ENCODE measurements around the gene TRERF1.

Gene TRERF1

DNA sequence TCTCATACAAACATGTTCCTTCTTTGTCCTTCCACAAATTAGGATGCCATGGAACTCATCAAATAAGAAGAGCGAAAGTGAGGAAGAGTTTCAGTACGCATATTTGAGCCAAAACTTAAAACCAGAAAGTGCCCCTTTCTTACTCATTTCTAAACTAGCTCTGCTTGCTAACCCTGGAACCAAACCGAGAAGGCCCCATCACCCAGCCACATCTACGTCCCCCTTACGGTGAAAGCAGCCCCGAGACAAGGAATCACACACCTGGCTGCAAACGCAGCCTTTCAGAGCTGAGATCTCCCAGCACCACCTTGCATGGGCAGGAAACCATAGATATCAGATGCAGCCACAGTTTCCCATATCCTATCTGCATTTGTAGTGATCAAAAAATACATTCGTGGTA is 28.5 kb downstream of the TRERF1 start:
- H3K4me3 ChIP-seq: no peak overlapping the region
- no peak for DNase-seq (ENCODE audit: low spot score)
- TF ChIP-seq, protein P1, sequence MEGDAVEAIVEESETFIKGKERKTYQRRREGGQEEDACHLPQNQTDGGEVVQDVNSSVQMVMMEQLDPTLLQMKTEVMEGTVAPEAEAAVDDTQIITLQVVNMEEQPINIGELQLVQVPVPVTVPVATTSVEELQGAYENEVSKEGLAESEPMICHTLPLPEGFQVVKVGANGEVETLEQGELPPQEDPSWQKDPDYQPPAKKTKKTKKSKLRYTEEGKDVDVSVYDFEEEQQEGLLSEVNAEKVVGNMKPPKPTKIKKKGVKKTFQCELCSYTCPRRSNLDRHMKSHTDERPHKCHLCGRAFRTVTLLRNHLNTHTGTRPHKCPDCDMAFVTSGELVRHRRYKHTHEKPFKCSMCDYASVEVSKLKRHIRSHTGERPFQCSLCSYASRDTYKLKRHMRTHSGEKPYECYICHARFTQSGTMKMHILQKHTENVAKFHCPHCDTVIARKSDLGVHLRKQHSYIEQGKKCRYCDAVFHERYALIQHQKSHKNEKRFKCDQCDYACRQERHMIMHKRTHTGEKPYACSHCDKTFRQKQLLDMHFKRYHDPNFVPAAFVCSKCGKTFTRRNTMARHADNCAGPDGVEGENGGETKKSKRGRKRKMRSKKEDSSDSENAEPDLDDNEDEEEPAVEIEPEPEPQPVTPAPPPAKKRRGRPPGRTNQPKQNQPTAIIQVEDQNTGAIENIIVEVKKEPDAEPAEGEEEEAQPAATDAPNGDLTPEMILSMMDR (IDR thresholded peaks at IDR 0.05): no peak
- H3K27ac ChIP-seq: no peak overlapping the region

DNA sequence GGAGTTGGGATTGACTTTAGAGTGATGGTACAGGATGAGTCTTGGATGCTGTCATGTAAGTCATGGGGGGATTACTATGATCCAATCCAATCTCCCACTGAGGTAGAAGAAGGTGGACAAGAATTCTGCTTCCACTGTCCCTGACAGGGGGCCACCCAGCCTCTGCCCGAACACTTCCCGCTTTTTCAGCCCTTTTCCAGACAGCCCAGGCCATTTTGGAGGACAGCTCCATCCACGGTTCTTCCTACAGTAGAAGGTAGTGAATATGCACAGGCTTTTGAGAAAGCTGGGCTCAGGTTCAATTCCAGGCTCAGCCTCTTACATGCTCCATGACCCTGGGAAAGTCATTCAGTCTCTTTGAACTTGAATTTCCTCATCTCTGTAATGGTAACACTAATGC is 31.0 kb downstream of the TRERF1 start:
- no peak for DNase-seq (ENCODE audit: low spot score)
- H3K27ac ChIP-seq: no peak overlapping the region
- no peak overlapping the region for H3K4me3 ChIP-seq
- TF ChIP-seq, protein P1 (IDR thresholded peaks at IDR 0.05): no peak

DNA sequence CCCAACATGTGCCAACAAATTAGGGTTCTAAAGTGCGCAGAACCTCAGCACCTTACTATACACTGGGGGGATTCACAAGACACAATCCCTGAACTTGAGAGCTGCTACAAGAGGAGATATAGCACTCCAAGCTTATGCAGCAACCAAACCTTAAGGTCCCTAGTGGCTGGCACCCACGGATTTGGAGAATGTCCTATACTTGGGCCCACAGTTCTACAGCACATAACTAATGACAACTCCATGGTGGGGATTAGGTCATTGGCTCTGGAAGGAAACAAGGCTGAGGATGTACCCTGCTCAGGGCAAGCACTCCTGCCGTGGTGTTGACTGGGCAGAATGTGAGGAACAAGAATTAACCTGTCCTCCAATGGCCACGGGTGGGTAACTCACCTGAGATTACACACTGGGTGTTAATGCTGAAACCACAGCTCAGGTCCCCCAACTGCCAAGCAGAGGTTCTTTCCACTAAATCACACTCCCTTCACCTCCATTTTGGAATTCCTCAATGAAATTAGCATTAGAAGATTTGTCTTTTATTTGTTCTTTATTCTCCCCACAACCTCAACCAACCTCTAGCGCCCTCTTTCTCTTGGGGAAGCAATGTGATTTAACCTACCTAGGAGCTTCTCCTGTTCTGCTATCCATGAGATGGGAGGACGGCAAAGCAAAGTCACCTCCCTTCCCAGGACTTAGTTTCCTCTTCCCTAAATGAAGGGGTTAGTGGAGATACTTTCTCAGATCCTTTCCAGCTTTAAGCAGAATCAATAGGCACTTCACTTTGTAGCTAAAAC is 32.0 kb downstream of the TRERF1 start:
- TF ChIP-seq, protein P1 (IDR thresholded peaks at IDR 0.05): no peak
- DNase-seq (ENCODE audit: low spot score): no peak
- Histone ChIP-seq H3K27ac (no peak overlapping the region), H3K4me3 (no peak overlapping the region)

DNA sequence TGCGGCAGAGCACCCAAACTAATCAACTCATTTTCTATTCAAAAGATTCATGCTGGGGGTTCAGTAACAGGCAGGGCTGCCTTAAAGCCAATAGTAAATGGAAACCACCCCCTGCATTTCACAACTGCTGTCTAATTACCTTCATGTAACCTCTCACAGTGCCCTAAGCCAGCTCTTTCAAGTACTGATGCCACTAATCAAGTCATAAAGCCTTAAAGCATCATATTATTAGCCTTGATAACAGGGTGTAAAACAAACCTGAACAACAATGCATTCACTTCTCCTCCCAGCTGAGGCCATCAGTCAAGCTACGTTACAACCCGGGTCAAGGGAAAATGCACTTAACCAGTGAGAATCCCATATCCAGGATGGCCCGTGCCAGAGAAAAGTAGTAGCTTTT is 33.0 kb downstream of the TRERF1 start:
- DNase-seq (ENCODE audit: low spot score): no peak
- H3K27ac ChIP-seq: no peak overlapping the region
- TF ChIP-seq, protein P1 (IDR thresholded peaks at IDR 0.05): no peak

DNA sequence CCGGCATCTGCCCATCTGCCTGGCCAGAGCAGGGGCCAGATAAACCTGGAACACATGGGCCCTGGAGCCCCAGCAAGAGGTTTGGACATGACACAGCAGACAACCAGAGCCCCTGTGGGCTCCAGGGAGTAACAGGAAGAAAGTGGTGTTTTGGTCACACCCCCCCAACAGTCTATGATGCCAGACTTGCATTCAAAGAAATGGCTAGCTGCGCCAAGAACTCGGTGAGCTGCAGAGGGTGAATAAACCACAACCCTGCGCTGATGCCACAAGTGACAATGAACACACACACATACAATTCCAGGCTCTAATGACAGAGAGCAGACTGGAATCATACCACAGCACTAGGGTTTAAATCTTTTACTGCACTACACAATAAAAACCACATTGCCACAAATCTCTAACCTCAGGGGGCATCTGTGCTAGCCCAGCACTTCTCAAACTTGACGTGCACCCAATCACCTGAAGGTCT is 34.0 kb downstream of the TRERF1 start:
- TF ChIP-seq, protein P1 (IDR thresholded peaks at IDR 0.05): no peak
- Histone ChIP-seq H3K27ac (no peak overlapping the region), H3K4me3 (no peak overlapping the region)
- DNase-seq (ENCODE audit: low spot score): no peak

More for the DNA sequence above, 33.0 kb downstream of the TRERF1 start:
- no peak overlapping the region for H3K4me3 ChIP-seq

DNA sequence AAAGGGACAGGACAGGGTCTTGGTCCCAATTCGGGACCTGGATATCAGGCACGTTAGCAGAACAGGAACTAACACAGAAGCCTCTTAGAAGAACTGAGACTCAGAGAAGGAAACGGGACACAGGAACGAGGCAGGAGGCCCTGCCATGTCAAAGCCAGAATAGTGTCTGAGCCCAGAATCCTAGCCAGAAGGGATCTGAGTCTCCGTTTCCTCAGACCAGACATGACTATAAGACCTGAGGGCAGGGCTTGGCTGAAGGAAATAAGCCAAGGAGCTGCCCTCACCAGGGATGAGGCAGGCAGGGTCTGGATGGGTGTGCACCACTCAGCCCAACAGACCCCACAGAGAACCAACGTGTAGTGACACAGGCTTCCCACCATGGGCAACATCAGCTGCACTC is 40.3 kb downstream of the TRERF1 start:
- H3K4me3 ChIP-seq: no peak overlapping the region
- DNase-seq (ENCODE audit: low spot score): no peak
- TF ChIP-seq, protein P1 (IDR thresholded peaks at IDR 0.05): no peak
- H3K27ac ChIP-seq: no peak overlapping the region

DNA sequence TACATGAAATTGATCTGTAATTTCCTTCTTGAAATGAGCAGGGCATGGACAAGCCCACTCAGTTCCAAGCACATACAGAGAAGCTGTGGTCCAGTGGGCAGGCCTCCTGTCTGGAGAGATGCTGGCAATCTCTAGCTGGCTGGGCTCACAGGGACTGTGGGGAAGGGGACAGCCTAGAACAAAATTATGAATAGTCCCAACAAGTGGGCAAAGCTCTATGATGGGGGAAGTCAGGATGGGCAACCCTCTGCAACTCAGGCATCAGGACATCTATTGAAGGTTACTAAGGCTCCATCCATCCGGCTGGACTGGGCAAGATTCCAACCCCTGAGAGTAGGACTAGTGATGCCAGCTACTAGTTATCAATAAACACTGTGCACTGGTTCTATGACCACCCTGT is 40.9 kb downstream of the TRERF1 start:
- TF ChIP-seq, protein P1 (IDR thresholded peaks at IDR 0.05): no peak
- no peak for DNase-seq (ENCODE audit: low spot score)
- H3K4me3 ChIP-seq: no peak overlapping the region
- H3K27ac ChIP-seq: no peak overlapping the region
